CD4-positive, alpha-beta T cell treated with Interleukin-15 for 4 hours (primary cell): ENCODE measurements around the gene MUSK.
"Not testable (repeated sequence)": the region's sequence is repeated elsewhere in the genome, so short reads cannot be mapped to it uniquely, and the experiment has no call there.

ENCODE experiments used
- DNase-seq: peaks from one replicate; pipeline ENCODE4 v3.0.0-alpha.2; 2020; ENCODE audit warnings: low spot score

Gene MUSK

GRCh38 chr9:110810262-110810976 is 141.8 kb downstream of the MUSK start:
- DNase-seq, result no peak

GRCh38 chr9:110812886-110813285 is 144.3 kb downstream of the MUSK start:
- no peak for DNase-seq

GRCh38 chr9:110814159-110814558 is 145.6 kb downstream of the MUSK start:
- DNase-seq, result no peak

- no peak for DNase-seq
Observed at GRCh38 chr9:110815361-110815760, 146.8 kb downstream of the MUSK start.

GRCh38 chr9:110820381-110820780 is 151.8 kb downstream of the MUSK start:
- no peak for DNase-seq

- DNase-seq, result no peak
Observed at GRCh38 chr9:110821064-110821463, 152.5 kb downstream of the MUSK start.

GRCh38 chr9:110825129-110825528 is 156.5 kb downstream of the MUSK start:
- not testable (repeated sequence) for DNase-seq

GRCh38 chr9:110825950-110826349 is 157.4 kb downstream of the MUSK start:
- DNase-seq, result no peak

- DNase-seq, result not testable (repeated sequence)
Observed at GRCh38 chr9:110826400-110826799, 157.8 kb downstream of the MUSK start.

- DNase-seq, result no peak
Observed at GRCh38 chr9:110828264-110828663, 159.7 kb downstream of the MUSK start.

GRCh38 chr9:110830495-110830894 is 161.9 kb downstream of the MUSK start:
- DNase-seq, result no peak

GRCh38 chr9:110832926-110833325 is 164.3 kb downstream of the MUSK start:
- DNase-seq, result no peak

GRCh38 chr9:110835404-110835803 is 166.8 kb downstream of the MUSK start:
- DNase-seq, result no peak

- DNase-seq, result no peak
Observed at GRCh38 chr9:110835859-110836271, 167.3 kb downstream of the MUSK start.

- no peak for DNase-seq
Observed at GRCh38 chr9:110837401-110838005, 168.9 kb downstream of the MUSK start.

GRCh38 chr9:110842169-110842568 is 173.6 kb downstream of the MUSK start:
- no peak for DNase-seq

- no peak for DNase-seq
Observed at GRCh38 chr9:110842986-110843385, 174.4 kb downstream of the MUSK start.

- DNase-seq, result no peak
Observed at GRCh38 chr9:110844121-110844520, 175.5 kb downstream of the MUSK start.

GRCh38 chr9:110846215-110846614 is 177.6 kb downstream of the MUSK start:
- no peak for DNase-seq

GRCh38 chr9:110847671-110848070 is 179.1 kb downstream of the MUSK start:
- DNase-seq, result no peak

GRCh38 chr9:110850401-110851135 is 182.0 kb downstream of the MUSK start:
- DNase-seq, result no peak
